Natural killer cell (primary cell): Measurements from ENCODE around the gene PSRC1. TPM values are rescaled to one million over a fixed set of nuclear protein-coding genes. Genes with fewer than 3 reads are reported as not detected.

Experiments used
- ATAC-seq, 3 donors: fragments of 150-1000 bp in 2 of 3; fragments of 200-7000 bp in 1 of 3; cut with Tn5 transposase; 1 replicate in 1 of 3; 2 replicates in 2 of 3; pipeline ENCODE4 v1.10.0; 2021; ENCODE audit warnings: mild to moderate bottlenecking in 2 of 3, moderate library complexity in 2 of 3
- DNase-seq, 2 donors: peaks; one replicate each; pipeline versions ENCODE4 v3.0.0 to v3.0.0-alpha.2; 2013 to 2021; ENCODE audit warnings: mixed read lengths in 1 of 2
- H3K27ac ChIP-seq: one replicate; pipeline ENCODE4 v1.5.1; 2013; ENCODE audit warnings: mild to moderate bottlenecking, low read length
- H3K27me3 ChIP-seq: one replicate; pipeline ENCODE4 v1.6.1; 2013; ENCODE audit warnings: low read length; ENCODE audit not compliant: control insufficient read depth, insufficient read depth
- H3K36me3 ChIP-seq: one replicate; pipeline ENCODE4 v1.6.1; 2013; ENCODE audit warnings: low read length; ENCODE audit not compliant: control insufficient read depth, insufficient read depth
- H3K4me1 ChIP-seq: one replicate; pipeline ENCODE4 v1.6.1; 2013; ENCODE audit warnings: low read length; ENCODE audit not compliant: control insufficient read depth, insufficient read depth
- H3K4me3 ChIP-seq: one replicate; pipeline ENCODE4 v1.5.1; 2013; ENCODE audit warnings: low read length
- H3K9me3 ChIP-seq: one replicate; pipeline ENCODE4 v1.6.1; 2013; ENCODE audit warnings: low read length; ENCODE audit not compliant: control insufficient read depth, insufficient read depth
- H3K27ac Mint-ChIP-seq, 2 donors: one replicate each; pipeline ENCODE4 v1.8.0; 2022; ENCODE audit warnings: mild to moderate bottlenecking in 2 of 2, mixed read lengths in 2 of 2, moderate library complexity in 1 of 2
- H3K27me3 Mint-ChIP-seq, 2 donors: one replicate each; pipeline ENCODE4 v1.8.0; 2022; ENCODE audit warnings: low read depth in 2 of 2, mixed read lengths in 2 of 2
- H3K36me3 Mint-ChIP-seq: one replicate; pipeline ENCODE4 v1.8.0; 2022; ENCODE audit warnings: mixed read lengths
- H3K4me1 Mint-ChIP-seq, 2 donors: one replicate each; pipeline ENCODE4 v1.8.0; 2022; ENCODE audit warnings: mixed read lengths in 2 of 2
- H3K4me3 Mint-ChIP-seq: one replicate; pipeline ENCODE4 v1.8.0; 2022; ENCODE audit warnings: mild to moderate bottlenecking, moderate library complexity, mixed read lengths
- H3K9me3 Mint-ChIP-seq, 2 donors: one replicate each; pipeline ENCODE4 v1.8.0; 2022; ENCODE audit warnings: mixed read lengths in 2 of 2
- WGBS: methylation state at CpG from one replicate; pipeline ENCODE4 v1.1.7; 2013; ENCODE audit warnings: missing lambda C conversion rate; ENCODE audit not compliant: insufficient coverage; 5-methylcytosine and 5-hydroxymethylcytosine counted together
- intact Hi-C: fragments of 100-400 bp; cut with micrococcal nuclease; formaldehyde crosslinking; loops from one replicate; pipeline ENCODE4 v1.14.2; 2022
- total RNA-seq, 4 donors: library from RNA; stranded (reverse); fragments of 120-200 nt in 1 of 4; gene quantifications; one replicate each; pipeline versions ENCODE4 v1.2.3 to v1.2.4, GENCODE V29; 2013 to 2022
- TF ChIP-seq, protein P1 (sequence below): fragments of 200-600 bp; IDR thresholded peaks from one replicate; pipeline ENCODE4 v1.8.0; 2022; ENCODE audit warnings: antibody characterized with exemption

PSRC1 gene
- total RNA-seq, 3 donors from 2014 or later (not counting 1 experiment from before 2014, with no cell fraction given), result 1.1 to 2.4 (median 1.9) TPM

- ATAC-seq (no peak), DNase-seq (no peak)
- intact Hi-C loops, result no loop called here
- H3K4me1 ChIP-seq, result no peaks in the 10 kb centered on the region
- Mint-ChIP-seq H3K27me3 (no peaks in the 10 kb centered on the region), H3K36me3 (peaks cover 14% of the 10 kb centered on the region), H3K9me3 (no peaks in the 10 kb centered on the region), H3K4me1 (peaks cover 4 to 12% of the 10 kb centered on the region in 2 donors), H3K4me3 (no peak overlapping the region), H3K27ac (peak overlapping the region in 1 of 2 donors; percentile 34)
- no peaks in the 10 kb centered on the region for H3K27me3 ChIP-seq
- TF ChIP-seq, protein P1, sequence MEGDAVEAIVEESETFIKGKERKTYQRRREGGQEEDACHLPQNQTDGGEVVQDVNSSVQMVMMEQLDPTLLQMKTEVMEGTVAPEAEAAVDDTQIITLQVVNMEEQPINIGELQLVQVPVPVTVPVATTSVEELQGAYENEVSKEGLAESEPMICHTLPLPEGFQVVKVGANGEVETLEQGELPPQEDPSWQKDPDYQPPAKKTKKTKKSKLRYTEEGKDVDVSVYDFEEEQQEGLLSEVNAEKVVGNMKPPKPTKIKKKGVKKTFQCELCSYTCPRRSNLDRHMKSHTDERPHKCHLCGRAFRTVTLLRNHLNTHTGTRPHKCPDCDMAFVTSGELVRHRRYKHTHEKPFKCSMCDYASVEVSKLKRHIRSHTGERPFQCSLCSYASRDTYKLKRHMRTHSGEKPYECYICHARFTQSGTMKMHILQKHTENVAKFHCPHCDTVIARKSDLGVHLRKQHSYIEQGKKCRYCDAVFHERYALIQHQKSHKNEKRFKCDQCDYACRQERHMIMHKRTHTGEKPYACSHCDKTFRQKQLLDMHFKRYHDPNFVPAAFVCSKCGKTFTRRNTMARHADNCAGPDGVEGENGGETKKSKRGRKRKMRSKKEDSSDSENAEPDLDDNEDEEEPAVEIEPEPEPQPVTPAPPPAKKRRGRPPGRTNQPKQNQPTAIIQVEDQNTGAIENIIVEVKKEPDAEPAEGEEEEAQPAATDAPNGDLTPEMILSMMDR, result no peak
- H3K9me3 ChIP-seq, result no peaks in the 10 kb centered on the region
- H3K4me3 ChIP-seq, result no peak overlapping the region
- H3K27ac ChIP-seq, result no peak overlapping the region
- WGBS, result 95% methylated on average over 7 of the region's 7 CpGs
- H3K36me3 ChIP-seq, result peaks cover 76% of the 10 kb centered on the region
Observed at GRCh38 chr1:109235137-109235536, 47.8 kb downstream of the PSRC1 start.

GRCh38 chr1:109231066-109231465 lies 51.9 kb downstream of the PSRC1 start:
- H3K27ac ChIP-seq, result no peak overlapping the region
- WGBS, result 97% methylated on average over 3 of the region's 3 CpGs
- no peak overlapping the region for H3K4me3 ChIP-seq

More at GRCh38 chr1:109231066-109231465, 51.9 kb downstream of the PSRC1 start:
- Mint-ChIP-seq H3K36me3 (peaks cover 6% of the 10 kb centered on the region), H3K4me1 (peaks cover 4 to 12% of the 10 kb centered on the region in 2 donors), H3K27me3 (no peaks in the 10 kb centered on the region), H3K9me3 (no peaks in the 10 kb centered on the region), H3K4me3 (no peak overlapping the region), H3K27ac (peak overlapping the region in 1 of 2 donors; percentile 24)
- ATAC-seq (no peak), DNase-seq (no peak)
- Histone ChIP-seq H3K27me3 (no peaks in the 10 kb centered on the region), H3K9me3 (no peaks in the 10 kb centered on the region), H3K36me3 (peaks cover 78% of the 10 kb centered on the region), H3K4me1 (no peaks in the 10 kb centered on the region)
- intact Hi-C loops, result no loop called here
- TF ChIP-seq, protein P1, result no peak

Other genes with a start within 250 kb of the PSRC1 start
- 10 to 100 TPM; 15.7 to 21.3 (median 17.2) TPM for gene WDR47, start 241.0 kb downstream of the PSRC1 start, total RNA-seq
- 10 to 100 TPM; 44.4 to 54.5 (median 47.2) TPM for gene TAF13, start 207.1 kb downstream of the PSRC1 start, total RNA-seq
- 10 to 100 TPM; 61.2 to 73.0 (median 71.8) TPM for gene TMEM167B, start 192.4 kb downstream of the PSRC1 start, total RNA-seq
- 1 to 10 TPM; 6.2 to 8.3 (median 6.3) TPM for gene ELAPOR1, start 169.0 kb downstream of the PSRC1 start, total RNA-seq
- gene SARS1, start 69.2 kb downstream of the PSRC1 start, total RNA-seq, result 100 to 1,000 TPM in 2 of 3 donors, 10 to 100 TPM in 1; 95.6 to 122 (median 106) TPM
- 1 to 10 TPM; 7.1 to 9.7 (median 7.4) TPM for gene CELSR2, start 33.6 kb downstream of the PSRC1 start, total RNA-seq
- gene MYBPHL, start 23.9 kb upstream of the PSRC1 start, total RNA-seq, result not detected
- gene SORT1, start 114.8 kb upstream of the PSRC1 start, total RNA-seq, result 1 to 10 TPM; 2.7 to 7.1 (median 3.7) TPM
- 10 to 100 TPM; 54.7 to 76.0 (median 59.6) TPM for gene PSMA5, start 143.3 kb upstream of the PSRC1 start, total RNA-seq
- not detected for gene SYPL2, start 183.4 kb upstream of the PSRC1 start, total RNA-seq
- gene ATXN7L2, start 200.8 kb upstream of the PSRC1 start, total RNA-seq, result 10 to 100 TPM; 16.4 to 18.5 (median 18.3) TPM
- gene CYB561D1, start 210.9 kb upstream of the PSRC1 start, total RNA-seq, result 10 to 100 TPM; 21.1 to 36.0 (median 34.7) TPM
- gene AMIGO1, start 226.6 kb upstream of the PSRC1 start, total RNA-seq, result 10 to 100 TPM in 1 of 3 donors, 1 to 10 TPM in 2; 5.0 to 10.7 (median 7.8) TPM